ENCODE results near the gene FGF18.

The FGF18 gene

GRCh38 chr5:171436804-171437285 is 17.4 kb downstream of the FGF18 start:
- no peaks in the 10 kb centered on the region for H3K79me2 ChIP-seq (ENCODE audit: insufficient read depth, low read length)
- TF ChIP-seq EZH2phosphoT487 (IDR thresholded peaks at IDR 0.05; ENCODE audit: borderline replicate concordance): no peak
- TF ChIP-seq CTCF (conservative IDR thresholded peaks at IDR 0.05; ENCODE audit: low read length): no peak
- H3K9me3 ChIP-seq (ENCODE audit: insufficient read depth, low read depth, low read length): no peaks in the 10 kb centered on the region
- H3K4me3 ChIP-seq (ENCODE audit: low read length, poor library complexity, severe bottlenecking): no peak overlapping the region
- H3K4me1 ChIP-seq (ENCODE audit: insufficient read depth, low read length, poor library complexity, severe bottlenecking): no peaks in the 10 kb centered on the region
- H4K20me1 ChIP-seq (ENCODE audit: insufficient read depth, low read length, poor library complexity, severe bottlenecking): no peaks in the 10 kb centered on the region
- H3F3A ChIP-seq (ENCODE audit: low read depth): no peaks in the 10 kb centered on the region
- H3K4me2 ChIP-seq (ENCODE audit: low read depth, low read length, poor library complexity, severe bottlenecking): no peak overlapping the region
- H3K9ac ChIP-seq (ENCODE audit: low read depth, low read length, poor library complexity, severe bottlenecking): no peak overlapping the region
- no peaks in the 10 kb centered on the region for H3K27me3 ChIP-seq (ENCODE audit: insufficient read depth, low read length, poor library complexity, severe bottlenecking)
- no peaks in the 10 kb centered on the region for H3K36me3 ChIP-seq (ENCODE audit: insufficient read depth, low read length)
- no peak overlapping the region for H2AFZ ChIP-seq (ENCODE audit: low read length)
- H3K9me2 ChIP-seq (replicated peaks; ENCODE audit: low read depth, low read length): no peaks in the 10 kb centered on the region

GRCh38 chr5:171437286-171437821 is 17.9 kb downstream of the FGF18 start:
- no peaks in the 10 kb centered on the region for H3F3A ChIP-seq (ENCODE audit: low read depth)
- no peak overlapping the region for H3K4me2 ChIP-seq (ENCODE audit: low read depth, low read length, poor library complexity, severe bottlenecking)
- no peak overlapping the region for H2AFZ ChIP-seq (ENCODE audit: low read length)

GRCh38 chr5:171438738-171439137 is 19.3 kb downstream of the FGF18 start:
- H4K20me1 ChIP-seq (ENCODE audit: insufficient read depth, low read length, poor library complexity, severe bottlenecking): no peaks in the 10 kb centered on the region
- no peak overlapping the region for H3K4me2 ChIP-seq (ENCODE audit: low read depth, low read length, poor library complexity, severe bottlenecking)
- no peak overlapping the region for H3K4me3 ChIP-seq (ENCODE audit: low read length, poor library complexity, severe bottlenecking)
- no peaks in the 10 kb centered on the region for H3K9me3 ChIP-seq (ENCODE audit: insufficient read depth, low read depth, low read length)
- no peak for TF ChIP-seq CTCF (conservative IDR thresholded peaks at IDR 0.05; ENCODE audit: low read length)
- TF ChIP-seq EZH2phosphoT487 (IDR thresholded peaks at IDR 0.05; ENCODE audit: borderline replicate concordance): no peak
- no peak overlapping the region for H3K9ac ChIP-seq (ENCODE audit: low read depth, low read length, poor library complexity, severe bottlenecking)
- H3K79me2 ChIP-seq (ENCODE audit: insufficient read depth, low read length): no peaks in the 10 kb centered on the region
- no peaks in the 10 kb centered on the region for H3F3A ChIP-seq (ENCODE audit: low read depth)
- H3K27me3 ChIP-seq (ENCODE audit: insufficient read depth, low read length, poor library complexity, severe bottlenecking): no peaks in the 10 kb centered on the region
- H2AFZ ChIP-seq (ENCODE audit: low read length): no peak overlapping the region
- H3K4me1 ChIP-seq (ENCODE audit: insufficient read depth, low read length, poor library complexity, severe bottlenecking): no peaks in the 10 kb centered on the region
- no peaks in the 10 kb centered on the region for H3K36me3 ChIP-seq (ENCODE audit: insufficient read depth, low read length)
- H3K9me2 ChIP-seq (replicated peaks; ENCODE audit: low read depth, low read length): no peaks in the 10 kb centered on the region

More at GRCh38 chr5:171437286-171437821, 17.9 kb downstream of the FGF18 start:
- Histone ChIP-seq H4K20me1 (ENCODE audit: insufficient read depth, low read length, poor library complexity, severe bottlenecking) (no peaks in the 10 kb centered on the region), H3K4me1 (ENCODE audit: insufficient read depth, low read length, poor library complexity, severe bottlenecking) (no peaks in the 10 kb centered on the region), H3K4me3 (ENCODE audit: low read length, poor library complexity, severe bottlenecking) (no peak overlapping the region), H3K9ac (ENCODE audit: low read depth, low read length, poor library complexity, severe bottlenecking) (no peak overlapping the region), H3K79me2 (ENCODE audit: insufficient read depth, low read length) (no peaks in the 10 kb centered on the region), H3K27me3 (ENCODE audit: insufficient read depth, low read length, poor library complexity, severe bottlenecking) (no peaks in the 10 kb centered on the region), H3K36me3 (ENCODE audit: insufficient read depth, low read length) (no peaks in the 10 kb centered on the region), H3K9me2 (replicated peaks; ENCODE audit: low read depth, low read length) (no peaks in the 10 kb centered on the region), H3K9me3 (ENCODE audit: insufficient read depth, low read depth, low read length) (no peaks in the 10 kb centered on the region)
- no peak for TF ChIP-seq EZH2phosphoT487 (IDR thresholded peaks at IDR 0.05; ENCODE audit: borderline replicate concordance)
- TF ChIP-seq CTCF (conservative IDR thresholded peaks at IDR 0.05; ENCODE audit: low read length): no peak

All from Loucy (cell line).